ENCODE data around the gene FRMD4A.

DNA sequence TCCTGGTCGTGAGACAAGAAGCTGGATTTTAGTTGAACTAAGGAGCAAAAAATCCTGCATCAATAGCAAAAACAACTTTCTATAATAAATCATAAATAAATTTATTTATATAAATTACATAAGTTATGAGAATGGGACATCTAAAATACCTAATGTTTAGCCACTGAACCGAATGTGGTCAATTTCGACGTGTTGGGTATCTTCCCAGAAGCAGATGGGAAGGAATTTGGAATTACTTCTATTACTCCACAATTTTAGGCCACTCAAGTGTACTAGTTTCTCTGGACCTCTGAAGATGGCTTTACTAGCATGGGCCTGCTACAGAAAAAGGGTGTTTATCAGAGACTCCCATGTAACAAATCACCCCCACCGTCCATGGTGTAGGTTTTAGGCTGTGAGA, 572.0 kb downstream of the FRMD4A start:
- TF ChIP-seq POLR2A (IDR thresholded peaks at IDR 0.05): no peak
- TF ChIP-seq, protein P1, sequence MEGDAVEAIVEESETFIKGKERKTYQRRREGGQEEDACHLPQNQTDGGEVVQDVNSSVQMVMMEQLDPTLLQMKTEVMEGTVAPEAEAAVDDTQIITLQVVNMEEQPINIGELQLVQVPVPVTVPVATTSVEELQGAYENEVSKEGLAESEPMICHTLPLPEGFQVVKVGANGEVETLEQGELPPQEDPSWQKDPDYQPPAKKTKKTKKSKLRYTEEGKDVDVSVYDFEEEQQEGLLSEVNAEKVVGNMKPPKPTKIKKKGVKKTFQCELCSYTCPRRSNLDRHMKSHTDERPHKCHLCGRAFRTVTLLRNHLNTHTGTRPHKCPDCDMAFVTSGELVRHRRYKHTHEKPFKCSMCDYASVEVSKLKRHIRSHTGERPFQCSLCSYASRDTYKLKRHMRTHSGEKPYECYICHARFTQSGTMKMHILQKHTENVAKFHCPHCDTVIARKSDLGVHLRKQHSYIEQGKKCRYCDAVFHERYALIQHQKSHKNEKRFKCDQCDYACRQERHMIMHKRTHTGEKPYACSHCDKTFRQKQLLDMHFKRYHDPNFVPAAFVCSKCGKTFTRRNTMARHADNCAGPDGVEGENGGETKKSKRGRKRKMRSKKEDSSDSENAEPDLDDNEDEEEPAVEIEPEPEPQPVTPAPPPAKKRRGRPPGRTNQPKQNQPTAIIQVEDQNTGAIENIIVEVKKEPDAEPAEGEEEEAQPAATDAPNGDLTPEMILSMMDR (IDR thresholded peaks at IDR 0.05): no peak
